GM12875 (cell line): ENCODE data around the gene ANKFN1.
"Not testable (repeated sequence)": the region's sequence is repeated elsewhere in the genome, so short reads cannot be mapped to it uniquely, and the experiment has no call there.

Experiments used
- H3K4me3 ChIP-seq: one replicate; pipeline ENCODE4 v1.5.1; 2011; ENCODE audit warnings: low read depth, low read length, control low read depth
- CTCF ChIP-seq: IDR thresholded peaks from 2 replicates; pipeline ENCODE4 v1.5.1; 2011; ENCODE audit warnings: low read depth, mild to moderate bottlenecking, control low read depth, inconsistent platforms, low read length, moderate library complexity, borderline replicate concordance; ENCODE audit not compliant: insufficient read depth

The ANKFN1 gene

GRCh38 chr17:56274491-56274890 is 121.2 kb downstream of the ANKFN1 start:
- TF ChIP-seq CTCF, result no peak
- no peak overlapping the region for H3K4me3 ChIP-seq

DNA sequence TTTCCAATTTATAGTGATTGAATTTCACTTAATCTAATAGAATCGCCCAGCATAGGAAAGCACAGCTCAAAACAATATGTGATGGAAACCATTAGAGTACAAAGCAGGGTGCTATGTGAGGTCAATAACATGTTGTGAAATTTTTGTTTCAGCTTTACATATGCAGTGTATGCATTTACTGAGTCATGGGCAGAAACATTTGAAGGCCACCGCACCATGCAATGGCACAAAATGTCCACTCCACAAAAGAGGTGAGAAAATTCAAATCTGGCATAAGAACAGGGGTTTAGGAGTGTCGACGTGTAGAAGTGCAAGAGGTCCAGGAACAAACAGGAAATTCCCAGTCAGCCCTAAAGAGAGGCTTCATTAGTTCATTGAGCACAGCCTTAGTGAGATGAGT is 131.2 kb downstream of the ANKFN1 start:
- H3K4me3 ChIP-seq, result no peak overlapping the region
- TF ChIP-seq CTCF, result no peak

DNA sequence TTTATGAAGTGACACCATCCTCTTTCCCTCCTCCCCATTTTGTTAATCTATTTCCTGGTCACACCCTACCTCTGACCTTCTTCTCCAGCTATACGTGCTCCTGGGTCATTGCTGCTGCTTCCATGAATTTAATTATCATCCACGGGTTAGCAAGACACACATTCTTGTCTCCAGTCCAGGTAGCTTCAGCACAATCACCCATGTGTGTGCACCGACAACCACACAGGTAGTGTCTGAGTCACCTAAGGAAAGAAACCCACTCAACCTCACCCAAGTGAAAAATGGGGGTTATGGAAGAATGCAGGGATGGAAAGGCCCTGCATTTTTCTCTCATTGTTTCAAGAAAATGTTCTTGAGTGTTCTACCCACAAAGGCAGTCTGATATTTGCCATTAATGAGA is 135.5 kb downstream of the ANKFN1 start:
- not testable (repeated sequence) for H3K4me3 ChIP-seq

DNA sequence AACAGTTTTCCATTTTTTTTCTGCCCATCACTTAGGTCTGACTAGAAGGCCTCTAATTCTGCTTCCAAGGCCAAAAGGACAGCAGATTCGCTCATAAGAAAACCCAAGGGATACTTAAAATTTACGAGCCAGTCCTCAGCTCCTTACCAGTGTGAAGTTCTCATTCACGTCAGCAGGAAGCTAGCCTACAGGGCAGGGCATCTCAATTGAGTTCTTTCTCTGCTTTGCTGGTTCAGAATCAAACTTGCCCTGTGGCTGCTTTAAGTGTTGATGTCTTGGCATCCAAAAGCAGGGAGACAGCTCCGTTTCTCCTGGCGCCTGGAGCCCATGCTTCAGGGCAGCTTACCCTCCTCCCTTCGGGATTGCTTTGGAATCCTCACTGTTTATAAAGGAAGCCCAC is 136.0 kb downstream of the ANKFN1 start:
- no peak for TF ChIP-seq CTCF
- no peak overlapping the region for H3K4me3 ChIP-seq

DNA sequence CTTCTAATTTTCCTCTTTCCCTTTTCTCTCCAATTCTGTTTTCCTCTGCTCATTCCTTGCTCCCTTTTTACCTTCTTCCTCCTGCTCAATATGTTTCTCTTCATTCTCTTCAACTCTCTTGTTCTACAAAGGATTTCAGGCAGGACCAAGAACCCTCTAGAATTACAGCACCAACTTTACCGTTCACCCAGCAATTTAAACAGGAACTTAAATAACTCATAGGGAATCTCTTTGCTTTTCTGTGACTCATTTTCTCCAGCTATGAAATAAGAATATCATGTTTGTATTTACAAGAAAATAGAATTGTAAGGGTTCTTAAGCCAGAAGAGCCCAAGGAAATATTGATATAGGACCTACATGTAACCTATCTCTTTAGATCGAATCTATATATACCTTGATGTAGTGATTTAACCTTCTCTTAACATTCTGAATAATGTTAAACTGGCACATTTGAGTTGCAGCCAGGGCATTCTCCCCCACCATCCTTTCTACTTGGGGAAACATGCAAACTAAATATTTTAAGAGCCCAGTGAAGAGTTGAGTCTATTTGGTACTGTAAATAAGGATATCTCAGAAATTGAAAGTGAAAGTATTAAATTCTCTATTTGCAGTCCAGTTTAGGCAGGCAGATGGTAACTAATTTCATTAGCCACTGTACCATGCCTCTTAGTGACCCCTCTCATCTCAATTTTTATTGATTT is 137.0 kb downstream of the ANKFN1 start:
- TF ChIP-seq CTCF, result no peak
- no peak overlapping the region for H3K4me3 ChIP-seq

- H3K4me3 ChIP-seq, result no peak overlapping the region
These were observed 137.5 kb downstream of the ANKFN1 start for GRCh38 chr17:56290802-56291118.

DNA sequence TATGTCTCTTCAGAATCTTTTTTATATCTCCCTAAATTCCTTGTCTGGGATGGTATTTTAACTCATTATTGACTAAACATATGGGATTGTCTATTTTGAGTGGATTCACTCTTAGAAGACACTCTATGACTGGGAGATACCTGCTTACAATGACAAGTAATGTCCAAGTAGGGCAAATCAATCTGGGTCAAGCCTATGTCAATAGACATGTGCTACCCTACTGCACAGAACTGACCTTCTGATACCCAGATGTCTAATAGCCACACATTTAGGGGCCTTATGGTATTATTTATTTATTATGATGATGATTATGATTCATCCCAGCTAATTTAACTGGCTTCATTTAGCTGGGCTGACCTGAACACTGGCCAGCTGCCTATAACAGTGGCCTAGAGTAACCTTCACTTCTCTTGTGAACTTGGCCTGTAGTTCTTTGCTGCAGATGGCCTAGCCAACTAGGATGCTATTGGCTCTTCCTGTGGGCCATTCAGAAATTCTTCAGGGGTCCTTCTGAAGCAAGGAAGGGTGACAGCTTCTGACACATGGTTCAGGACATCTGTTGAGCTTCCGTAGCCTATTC is 138.0 kb downstream of the ANKFN1 start:
- H3K4me3 ChIP-seq, result no peak overlapping the region
- no peak for TF ChIP-seq CTCF

More at GRCh38 chr17:56290802-56291118, 137.5 kb downstream of the ANKFN1 start:
- TF ChIP-seq CTCF, result no peak
